ENCODE data around the gene FBXL14. TPM values are rescaled to one million over a fixed set of nuclear protein-coding genes. Genes with fewer than 3 reads are reported as not detected.

Gene FBXL14
- total RNA-seq, 2 donors from 2014 or later = 21.3 to 28.7 TPM

DNA sequence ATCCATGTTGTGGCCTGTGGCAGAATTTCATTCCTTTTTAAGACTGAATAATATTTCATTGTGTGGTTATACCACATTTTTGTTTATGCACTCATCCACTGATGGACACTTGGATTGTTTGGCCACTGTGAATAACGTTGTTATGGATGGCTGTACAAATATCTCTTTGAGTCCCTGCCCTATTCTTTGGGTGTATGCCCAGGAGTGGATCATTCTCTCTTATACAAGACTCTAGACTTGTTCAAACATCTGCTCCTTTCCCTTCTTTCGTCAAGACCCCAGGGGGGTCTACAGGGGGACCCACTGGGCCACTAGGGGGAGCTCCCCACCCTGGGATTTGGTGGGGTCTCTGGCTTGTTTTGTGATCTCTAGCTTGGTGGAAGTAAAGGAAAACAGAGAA lies 77.4 kb downstream of the FBXL14 start:
- 8% methylated on average over 2 of the region's 2 CpGs for WGBS

More for the DNA sequence above, 77.4 kb downstream of the FBXL14 start:
- Histone ChIP-seq H3K4me3 (no peak overlapping the region), H3K9me3 (no peaks in the 10 kb centered on the region), H3K36me3 (no peaks in the 10 kb centered on the region), H3K27ac (no peak overlapping the region), H3K27me3 (replicated peaks; ENCODE audit: insufficient read depth) (no peaks in the 10 kb centered on the region), H3K4me1 (replicated peaks) (no peaks in the 10 kb centered on the region)
- intact Hi-C loops (cut with DNase I) = no loop called here
- TF ChIP-seq POLR2A (IDR thresholded peaks at IDR 0.05) (no peak), POLR2AphosphoS5 (IDR thresholded peaks at IDR 0.05) (peak; percentile 25)
- TF ChIP-seq, protein P1, sequence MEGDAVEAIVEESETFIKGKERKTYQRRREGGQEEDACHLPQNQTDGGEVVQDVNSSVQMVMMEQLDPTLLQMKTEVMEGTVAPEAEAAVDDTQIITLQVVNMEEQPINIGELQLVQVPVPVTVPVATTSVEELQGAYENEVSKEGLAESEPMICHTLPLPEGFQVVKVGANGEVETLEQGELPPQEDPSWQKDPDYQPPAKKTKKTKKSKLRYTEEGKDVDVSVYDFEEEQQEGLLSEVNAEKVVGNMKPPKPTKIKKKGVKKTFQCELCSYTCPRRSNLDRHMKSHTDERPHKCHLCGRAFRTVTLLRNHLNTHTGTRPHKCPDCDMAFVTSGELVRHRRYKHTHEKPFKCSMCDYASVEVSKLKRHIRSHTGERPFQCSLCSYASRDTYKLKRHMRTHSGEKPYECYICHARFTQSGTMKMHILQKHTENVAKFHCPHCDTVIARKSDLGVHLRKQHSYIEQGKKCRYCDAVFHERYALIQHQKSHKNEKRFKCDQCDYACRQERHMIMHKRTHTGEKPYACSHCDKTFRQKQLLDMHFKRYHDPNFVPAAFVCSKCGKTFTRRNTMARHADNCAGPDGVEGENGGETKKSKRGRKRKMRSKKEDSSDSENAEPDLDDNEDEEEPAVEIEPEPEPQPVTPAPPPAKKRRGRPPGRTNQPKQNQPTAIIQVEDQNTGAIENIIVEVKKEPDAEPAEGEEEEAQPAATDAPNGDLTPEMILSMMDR (IDR thresholded peaks at IDR 0.05) = no peak
- no peak for DNase-seq (ENCODE audit: low spot score)

Other genes starting within 250 kb of the FBXL14 start
- 10 to 100 TPM; 34.6 to 65.4 TPM for gene WNT5B, start 34.6 kb upstream of the FBXL14 start, total RNA-seq
- 10 to 100 TPM; 23.7 to 46.2 TPM for gene ADIPOR2, start 96.5 kb upstream of the FBXL14 start, total RNA-seq
- gene LRTM2, start 226.0 kb upstream of the FBXL14 start, total RNA-seq = not detected

Measured in prostate gland (tissue), 2 donors.